AG10803 (cell line): Measurements from ENCODE around the gene BLOC1S5.

Experiments used
- DNase-seq: peaks from one replicate; pipeline ENCODE4 v3.0.0; 2010; ENCODE audit warnings: low read depth
- H3K4me3 ChIP-seq: 2 replicates; pipeline ENCODE4 v1.5.1; 2011; ENCODE audit warnings: mild to moderate bottlenecking, low read length, control low read depth
- TF ChIP-seq, protein P1 (sequence below): conservative IDR thresholded peaks from 2 replicates; pipeline ENCODE4 v1.5.1; 2011; ENCODE audit warnings: mild to moderate bottlenecking, low read length, control low read depth, inconsistent platforms

The BLOC1S5 gene

DNA sequence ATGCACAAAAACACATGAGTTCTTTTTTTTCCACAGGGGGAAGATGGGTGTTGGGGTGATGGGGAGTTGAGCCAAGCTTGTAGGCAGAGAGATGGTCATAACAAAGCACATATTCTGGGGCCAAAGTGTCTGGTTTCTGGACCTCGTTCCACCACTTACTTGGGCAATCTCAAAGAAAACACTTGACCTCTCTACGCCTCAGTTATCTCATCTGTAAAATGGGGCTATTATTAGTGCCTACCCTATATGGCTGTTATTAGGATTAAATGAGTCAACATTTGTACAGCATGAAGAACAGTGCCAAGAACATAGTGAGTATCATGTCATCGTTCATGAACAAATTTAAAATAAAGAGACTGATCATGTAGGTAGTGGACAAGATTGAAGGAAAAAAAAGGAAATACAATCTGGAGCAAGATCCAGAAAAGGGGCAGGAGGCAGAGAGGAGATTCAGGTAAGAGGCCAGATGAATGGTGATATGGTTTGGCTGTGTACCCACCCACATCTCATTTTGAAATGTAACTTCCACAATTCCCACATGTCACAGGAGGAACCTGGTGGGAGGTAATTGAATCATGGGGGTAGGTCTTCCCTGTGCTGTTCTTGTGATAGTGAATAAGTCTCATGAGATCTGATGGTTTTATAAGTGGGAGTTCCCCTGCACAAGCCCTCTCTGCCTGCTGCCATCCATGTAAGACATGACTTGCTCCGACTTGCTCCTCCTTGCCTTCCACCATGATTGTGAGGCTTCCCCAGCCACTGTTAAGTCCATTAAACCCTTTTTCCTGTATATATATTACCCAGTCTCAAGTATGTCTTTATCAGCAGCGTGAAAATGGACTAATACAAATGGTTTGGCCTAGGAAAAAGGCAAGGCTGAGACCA, 23.9 kb upstream of the BLOC1S5 start:
- TF ChIP-seq, protein P1, sequence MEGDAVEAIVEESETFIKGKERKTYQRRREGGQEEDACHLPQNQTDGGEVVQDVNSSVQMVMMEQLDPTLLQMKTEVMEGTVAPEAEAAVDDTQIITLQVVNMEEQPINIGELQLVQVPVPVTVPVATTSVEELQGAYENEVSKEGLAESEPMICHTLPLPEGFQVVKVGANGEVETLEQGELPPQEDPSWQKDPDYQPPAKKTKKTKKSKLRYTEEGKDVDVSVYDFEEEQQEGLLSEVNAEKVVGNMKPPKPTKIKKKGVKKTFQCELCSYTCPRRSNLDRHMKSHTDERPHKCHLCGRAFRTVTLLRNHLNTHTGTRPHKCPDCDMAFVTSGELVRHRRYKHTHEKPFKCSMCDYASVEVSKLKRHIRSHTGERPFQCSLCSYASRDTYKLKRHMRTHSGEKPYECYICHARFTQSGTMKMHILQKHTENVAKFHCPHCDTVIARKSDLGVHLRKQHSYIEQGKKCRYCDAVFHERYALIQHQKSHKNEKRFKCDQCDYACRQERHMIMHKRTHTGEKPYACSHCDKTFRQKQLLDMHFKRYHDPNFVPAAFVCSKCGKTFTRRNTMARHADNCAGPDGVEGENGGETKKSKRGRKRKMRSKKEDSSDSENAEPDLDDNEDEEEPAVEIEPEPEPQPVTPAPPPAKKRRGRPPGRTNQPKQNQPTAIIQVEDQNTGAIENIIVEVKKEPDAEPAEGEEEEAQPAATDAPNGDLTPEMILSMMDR: no peak
- no peak overlapping the region for H3K4me3 ChIP-seq
- no peak for DNase-seq

DNA sequence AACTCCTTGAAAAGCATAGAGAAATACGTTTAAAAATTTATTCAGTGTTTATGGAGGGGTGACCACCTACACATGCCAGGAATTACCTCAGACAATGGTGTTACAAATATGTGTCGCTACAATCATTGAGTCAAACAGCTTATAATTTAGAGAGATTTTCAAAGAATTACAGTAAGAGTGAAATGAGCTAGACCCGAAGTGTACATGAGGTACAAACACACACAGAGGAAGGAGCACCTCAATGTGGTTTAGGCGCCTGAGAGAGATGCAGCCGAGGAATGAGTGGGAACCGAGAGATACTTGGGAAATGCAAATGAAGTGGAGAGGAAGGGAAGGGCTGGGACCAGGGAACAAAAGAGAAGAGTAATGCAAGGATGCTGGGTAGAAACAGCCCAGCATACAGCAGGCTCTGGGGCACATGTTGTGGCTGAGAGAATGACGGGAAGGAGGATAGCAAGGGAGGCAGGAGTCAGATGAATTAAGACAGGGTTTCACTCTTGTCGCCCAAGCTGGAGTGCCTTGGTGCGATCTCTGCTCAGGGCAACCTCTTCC, 22.6 kb upstream of the BLOC1S5 start:
- no peak overlapping the region for H3K4me3 ChIP-seq
- no peak for DNase-seq
- TF ChIP-seq, protein P1: no peak

DNA sequence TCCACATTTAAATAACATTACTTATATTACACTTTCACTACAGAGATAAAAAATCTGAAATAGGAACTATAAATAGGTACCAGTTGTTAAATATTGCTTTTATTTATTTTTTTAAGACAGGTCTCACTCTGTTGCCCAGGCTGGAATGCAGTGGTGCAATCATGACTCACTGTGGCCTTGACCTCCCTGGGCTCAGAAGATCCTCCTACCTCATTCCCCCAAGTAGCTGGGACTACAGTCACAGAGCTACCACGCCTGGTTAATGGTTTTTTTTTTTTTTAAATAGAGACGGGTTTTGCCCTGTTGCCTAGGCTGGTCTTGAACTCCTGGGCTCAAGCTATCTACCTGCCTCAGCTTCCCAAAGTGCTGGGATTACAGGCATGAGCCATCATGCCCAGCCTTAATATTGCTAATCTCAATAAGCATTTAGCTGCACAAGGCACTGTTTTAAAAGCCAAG, 20.9 kb upstream of the BLOC1S5 start:
- peak; percentile 90 for DNase-seq
- H3K4me3 ChIP-seq: no peak overlapping the region
- TF ChIP-seq, protein P1: no peak

DNA sequence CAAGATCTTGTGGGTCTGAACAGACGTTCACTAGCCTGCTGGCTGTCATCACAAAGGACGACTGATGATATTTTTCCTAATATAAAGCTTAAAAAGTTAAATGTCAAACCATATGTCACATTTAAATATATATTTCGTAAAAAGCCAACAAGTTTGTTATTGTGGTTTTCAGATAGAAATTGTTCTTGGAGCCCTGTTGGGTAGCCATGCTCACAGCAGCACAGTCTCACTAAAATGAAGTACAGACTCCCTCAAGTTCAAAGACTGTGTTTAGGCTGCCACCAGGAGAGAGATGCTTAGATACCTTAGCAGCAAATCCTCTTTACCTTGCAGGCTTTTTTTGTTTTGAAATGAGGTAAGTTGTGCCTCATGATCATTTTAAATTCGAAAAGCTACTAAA, 20.4 kb upstream of the BLOC1S5 start:
- TF ChIP-seq, protein P1: no peak
- peak; percentile 9 for DNase-seq
- H3K4me3 ChIP-seq: no peak overlapping the region

DNA sequence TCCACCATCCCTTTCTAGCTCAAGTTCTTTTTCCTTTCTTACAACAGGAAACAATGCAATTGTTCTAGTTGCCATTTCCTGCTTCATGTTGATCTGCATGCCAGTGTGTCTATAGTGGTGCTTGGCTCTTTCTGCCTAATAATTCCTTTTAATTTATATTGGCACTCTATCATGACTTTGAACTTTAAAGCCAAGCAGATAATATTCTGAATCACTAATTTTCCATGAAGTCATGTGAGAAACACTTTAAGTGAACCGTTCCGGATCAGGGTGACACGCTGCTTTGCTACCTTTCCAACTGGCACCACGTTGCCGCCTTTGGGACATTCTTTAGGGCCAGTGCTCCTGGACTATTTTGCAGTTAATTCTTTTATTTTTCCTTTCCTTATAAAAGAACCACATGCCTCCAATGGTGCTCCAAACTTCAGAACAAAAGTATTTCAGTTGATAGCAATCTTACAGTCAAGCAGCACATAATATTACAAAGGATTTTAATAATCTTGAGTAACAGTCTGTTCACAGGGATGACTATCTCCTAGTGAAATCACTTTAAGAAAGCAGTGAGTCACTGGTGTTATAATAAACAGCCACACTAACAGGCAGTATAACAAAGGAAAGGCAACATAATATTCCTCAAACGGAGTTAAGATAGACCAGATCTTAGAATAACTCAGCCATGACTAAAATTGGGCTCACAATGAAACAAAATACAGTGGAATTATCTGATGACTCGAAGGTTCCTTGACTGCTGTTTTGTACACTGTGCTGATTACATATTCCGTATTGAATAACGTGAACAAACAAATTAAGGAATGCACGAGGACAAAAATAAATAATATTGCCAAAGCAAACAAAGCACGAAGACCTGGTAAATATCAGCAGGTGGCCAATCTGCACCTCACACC, 19.0 kb upstream of the BLOC1S5 start:
- peak; percentile 82 for DNase-seq
- TF ChIP-seq, protein P1: no peak
- no peak overlapping the region for H3K4me3 ChIP-seq

DNA sequence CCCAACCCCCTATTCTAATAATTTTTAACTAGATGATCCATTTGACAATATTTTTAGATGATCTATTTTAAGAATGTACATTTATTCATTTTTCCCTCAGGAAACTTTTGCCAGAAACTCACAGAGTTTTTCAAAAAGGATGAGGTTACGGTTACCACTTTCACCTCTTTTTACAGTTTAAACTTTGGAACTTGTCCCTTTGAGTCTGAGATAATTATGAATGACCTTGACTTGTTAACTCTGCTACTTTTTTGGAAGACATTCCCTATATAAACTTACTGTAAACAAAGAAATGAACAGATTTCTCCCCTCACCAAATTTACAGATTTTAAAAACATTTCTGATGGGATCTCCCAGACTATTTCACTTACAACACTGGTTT, 18.4 kb upstream of the BLOC1S5 start:
- no peak overlapping the region for H3K4me3 ChIP-seq
- no peak for DNase-seq
- TF ChIP-seq, protein P1: no peak
